HEK293T (cell line): Measurements from ENCODE around the gene SNX4.
"Not testable (repeated sequence)": the region's sequence is repeated elsewhere in the genome, so short reads cannot be mapped to it uniquely, and the experiment has no call there.

Experiments used
- CTCF ChIA-PET: fragments of 350-600 bp; formaldehyde crosslinking; extraction: SDS; loops from one replicate; lab custom pipeline; 2021; ENCODE audit warnings: antibody characterized with exemption, inconsistent platforms; lab: Yijun Ruan, JAX
- POLR2A ChIA-PET: fragments of 350-600 bp; formaldehyde crosslinking; extraction: SDS; loops from one replicate; lab custom pipeline; 2020; ENCODE audit warnings: antibody characterized with exemption, inconsistent platforms; lab: Yijun Ruan, JAX
- DNase-seq: peaks from one replicate; pipeline ENCODE4 v3.0.0; 2012; ENCODE audit warnings: mixed read lengths; ENCODE audit errors: extremely low spot score
- ARNT ChIP-seq: fragments of 450-650 bp; IDR thresholded peaks from 2 replicates; pipeline ENCODE4 v1.6.1; 2017; ENCODE audit warnings: mild to moderate bottlenecking
- BHLHE40 ChIP-seq: fragments of 450-650 bp; IDR thresholded peaks from 2 replicates; pipeline ENCODE4 v1.6.1; 2016; ENCODE audit warnings: mild to moderate bottlenecking, moderate library complexity, borderline replicate concordance
- CTBP1 ChIP-seq: fragments of 450-650 bp; IDR thresholded peaks from 2 replicates; pipeline ENCODE4 v1.6.1; 2016; ENCODE audit warnings: borderline replicate concordance
- ELF4 ChIP-seq: fragments of 450-650 bp; IDR thresholded peaks from 2 replicates; pipeline ENCODE4 v1.6.1; 2017; ENCODE audit warnings: antibody characterized with exemption
- FOXA1 ChIP-seq: fragments of 450-650 bp; IDR thresholded peaks from 2 replicates; pipeline ENCODE4 v1.6.1; 2016; ENCODE audit warnings: mild to moderate bottlenecking
- FOXK2 ChIP-seq: fragments of 450-650 bp; IDR thresholded peaks from 2 replicates; pipeline ENCODE4 v1.6.1; 2016; ENCODE audit warnings: mild to moderate bottlenecking
- FOXM1 ChIP-seq: fragments of 450-650 bp; IDR thresholded peaks from 2 replicates; pipeline ENCODE4 v1.6.1; 2017; ENCODE audit warnings: mild to moderate bottlenecking, borderline replicate concordance
- HDGF ChIP-seq: fragments of 450-650 bp; IDR thresholded peaks from 2 replicates; pipeline ENCODE4 v1.6.1; 2017; ENCODE audit warnings: antibody characterized with exemption, borderline replicate concordance
- L3MBTL2 ChIP-seq: fragments of 450-650 bp; conservative IDR thresholded peaks from 2 replicates; pipeline ENCODE4 v1.6.1; 2016; ENCODE audit warnings: mild to moderate bottlenecking
- LEF1 ChIP-seq: fragments of 450-650 bp; IDR thresholded peaks from 2 replicates; pipeline ENCODE4 v1.6.1; 2017; ENCODE audit warnings: mild to moderate bottlenecking, borderline replicate concordance
- NFRKB ChIP-seq: fragments of 450-650 bp; IDR thresholded peaks from 2 replicates; pipeline ENCODE4 v1.6.1; 2016; ENCODE audit warnings: mild to moderate bottlenecking, moderate library complexity
- PKNOX1 ChIP-seq: fragments of 450-650 bp; IDR thresholded peaks from 2 replicates; pipeline ENCODE4 v1.6.1; 2016
- SP1 ChIP-seq: fragments of 450-650 bp; IDR thresholded peaks from 2 replicates; pipeline ENCODE4 v1.6.1; 2017
- SUZ12 ChIP-seq: fragments of 450-650 bp; IDR thresholded peaks from 2 replicates; pipeline ENCODE4 v1.6.1; 2016; ENCODE audit warnings: mild to moderate bottlenecking
- TARDBP ChIP-seq: fragments of 450-650 bp; IDR thresholded peaks from 2 replicates; pipeline ENCODE4 v1.6.1; 2016
- ZNF384 ChIP-seq: fragments of 450-650 bp; IDR thresholded peaks from 2 replicates; pipeline ENCODE4 v1.6.1; 2016

SNX4 gene

GRCh38 chr3:125406070-125406469, 113.9 kb downstream of the SNX4 start:
- no peak for DNase-seq
- CTCF ChIA-PET: no interaction called here
- POLR2A ChIA-PET: no interaction called here
- TF ChIP-seq ELF4: no peak
- no peak for TF ChIP-seq ZNF384
- TF ChIP-seq FOXK2: no peak
- TF ChIP-seq HDGF: no peak
- TF ChIP-seq CTBP1: no peak
- no peak for TF ChIP-seq FOXA1
- TF ChIP-seq FOXM1: no peak
- no peak for TF ChIP-seq L3MBTL2
- TF ChIP-seq SUZ12: no peak
- TF ChIP-seq LEF1: no peak
- TF ChIP-seq BHLHE40: no peak

GRCh38 chr3:125405515-125405914, 114.5 kb downstream of the SNX4 start:
- POLR2A ChIA-PET, DNase-seq, CTCF ChIA-PET: not testable (repeated sequence)

GRCh38 chr3:125403789-125404188, 116.2 kb downstream of the SNX4 start:
- POLR2A ChIA-PET: no interaction called here
- CTCF ChIA-PET: no interaction called here
- no peak for TF ChIP-seq ZNF384
- no peak for TF ChIP-seq ELF4
- TF ChIP-seq NFRKB: no peak
- no peak for TF ChIP-seq SP1
- TF ChIP-seq SUZ12: no peak
- TF ChIP-seq LEF1: no peak
- TF ChIP-seq L3MBTL2: no peak
- no peak for TF ChIP-seq ARNT
- no peak for TF ChIP-seq PKNOX1
- TF ChIP-seq CTBP1: no peak
- TF ChIP-seq FOXM1: no peak
- TF ChIP-seq BHLHE40: no peak
- no peak for TF ChIP-seq FOXK2
- no peak for TF ChIP-seq TARDBP
- no peak for TF ChIP-seq HDGF
- no peak for TF ChIP-seq FOXA1
- no peak for DNase-seq

GRCh38 chr3:125402639-125403038, 117.4 kb downstream of the SNX4 start:
- TF ChIP-seq ELF4 (no peak), SP1 (no peak), SUZ12 (no peak), BHLHE40 (no peak), NFRKB (no peak), FOXM1 (no peak), PKNOX1 (no peak), ARNT (no peak), L3MBTL2 (no peak), FOXK2 (no peak), FOXA1 (no peak), LEF1 (no peak)
- CTCF ChIA-PET: no interaction called here
- DNase-seq: no peak
- POLR2A ChIA-PET: no interaction called here

- no peak for DNase-seq
Measured at GRCh38 chr3:125401402-125401801, 118.6 kb downstream of the SNX4 start.

GRCh38 chr3:125398952-125399351, 121.0 kb downstream of the SNX4 start:
- ChIA-PET POLR2A (no interaction called here), CTCF (no interaction called here)
- TF ChIP-seq TARDBP: no peak
- TF ChIP-seq LEF1: no peak
- no peak for TF ChIP-seq NFRKB
- TF ChIP-seq HDGF: no peak
- TF ChIP-seq BHLHE40: no peak
- no peak for TF ChIP-seq ARNT
- no peak for TF ChIP-seq SUZ12
- no peak for TF ChIP-seq ZNF384
- TF ChIP-seq ELF4: no peak
- no peak for TF ChIP-seq L3MBTL2
- no peak for TF ChIP-seq FOXK2
- no peak for TF ChIP-seq PKNOX1
- no peak for TF ChIP-seq SP1
- TF ChIP-seq FOXM1: no peak
- no peak for TF ChIP-seq FOXA1
- no peak for TF ChIP-seq CTBP1
- no peak for DNase-seq

More at GRCh38 chr3:125401402-125401801, 118.6 kb downstream of the SNX4 start:
- ChIA-PET CTCF (no interaction called here), POLR2A (no interaction called here)
- TF ChIP-seq ZNF384 (no peak), NFRKB (no peak), FOXM1 (no peak), BHLHE40 (no peak), ARNT (no peak), L3MBTL2 (no peak), SUZ12 (no peak), FOXA1 (no peak), LEF1 (no peak)
